HG03469 (cell line): ENCODE results near the gene ATP9B.

ENCODE experiments used
- ATAC-seq: cut with Tn5 transposase; IDR thresholded peaks from one replicate; pipeline ENCODE4 v1.9.1; 2021; ENCODE audit warnings: mild to moderate bottlenecking, moderate library complexity, moderate number of reproducible peaks; ENCODE audit not compliant: unreplicated experiment

ATP9B gene

DNA sequence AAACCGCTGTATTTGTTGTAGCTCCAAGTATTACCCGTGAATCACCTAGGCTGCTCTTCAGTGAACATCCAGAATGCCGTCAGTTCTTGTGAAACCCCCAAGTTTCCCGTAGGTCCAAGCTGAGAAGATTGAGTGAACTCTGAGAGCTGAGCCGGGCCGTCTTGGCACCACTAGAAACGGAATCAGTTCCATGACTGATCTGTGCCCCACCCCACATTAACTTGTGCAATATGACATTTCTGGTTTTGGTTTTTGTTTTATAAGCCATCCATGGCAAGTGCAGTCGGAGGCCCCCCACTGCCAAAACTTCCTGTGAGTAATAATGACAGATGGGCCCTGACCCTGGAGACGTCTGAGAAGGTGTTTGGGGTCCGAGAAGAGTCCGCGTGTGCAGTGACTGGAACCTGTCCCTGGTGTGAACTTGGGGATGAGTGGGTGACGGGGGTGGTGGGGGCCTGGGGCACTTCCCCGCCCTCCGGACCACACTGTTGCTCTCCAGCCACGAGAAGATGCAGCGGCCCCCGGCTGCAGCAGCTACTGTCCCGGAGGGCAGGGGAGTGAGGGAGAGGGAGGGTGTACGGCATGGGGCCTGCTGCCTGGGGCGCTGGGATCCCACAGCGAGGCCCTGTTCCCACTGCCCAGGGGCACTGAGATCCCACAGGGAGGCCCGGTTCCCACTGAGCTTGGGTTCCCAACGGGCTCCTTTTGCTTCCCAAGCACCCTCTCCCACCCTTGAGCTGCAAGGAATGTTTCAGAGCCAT lies 353.0 kb downstream of the ATP9B start:
- no peak for ATAC-seq

DNA sequence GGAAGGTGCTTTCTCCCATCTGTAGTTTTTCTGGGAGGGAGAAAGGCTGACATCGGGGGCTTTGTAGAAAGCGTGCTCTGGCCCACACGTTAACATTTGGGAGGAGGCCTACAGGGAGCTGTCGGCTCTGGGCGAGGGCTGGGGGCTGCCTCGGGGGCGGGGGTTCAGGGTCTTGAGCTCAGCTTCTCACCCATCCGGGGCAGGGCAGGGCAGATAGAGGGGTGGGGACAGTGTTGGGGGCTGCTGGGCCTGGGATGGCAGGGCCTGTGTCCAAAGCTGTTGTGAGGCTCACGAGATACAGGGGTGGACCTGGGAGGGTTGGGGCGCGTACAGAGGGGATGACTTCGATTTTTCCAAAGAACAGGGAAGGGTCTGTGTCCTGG lies 353.6 kb downstream of the ATP9B start:
- ATAC-seq = no peak

DNA sequence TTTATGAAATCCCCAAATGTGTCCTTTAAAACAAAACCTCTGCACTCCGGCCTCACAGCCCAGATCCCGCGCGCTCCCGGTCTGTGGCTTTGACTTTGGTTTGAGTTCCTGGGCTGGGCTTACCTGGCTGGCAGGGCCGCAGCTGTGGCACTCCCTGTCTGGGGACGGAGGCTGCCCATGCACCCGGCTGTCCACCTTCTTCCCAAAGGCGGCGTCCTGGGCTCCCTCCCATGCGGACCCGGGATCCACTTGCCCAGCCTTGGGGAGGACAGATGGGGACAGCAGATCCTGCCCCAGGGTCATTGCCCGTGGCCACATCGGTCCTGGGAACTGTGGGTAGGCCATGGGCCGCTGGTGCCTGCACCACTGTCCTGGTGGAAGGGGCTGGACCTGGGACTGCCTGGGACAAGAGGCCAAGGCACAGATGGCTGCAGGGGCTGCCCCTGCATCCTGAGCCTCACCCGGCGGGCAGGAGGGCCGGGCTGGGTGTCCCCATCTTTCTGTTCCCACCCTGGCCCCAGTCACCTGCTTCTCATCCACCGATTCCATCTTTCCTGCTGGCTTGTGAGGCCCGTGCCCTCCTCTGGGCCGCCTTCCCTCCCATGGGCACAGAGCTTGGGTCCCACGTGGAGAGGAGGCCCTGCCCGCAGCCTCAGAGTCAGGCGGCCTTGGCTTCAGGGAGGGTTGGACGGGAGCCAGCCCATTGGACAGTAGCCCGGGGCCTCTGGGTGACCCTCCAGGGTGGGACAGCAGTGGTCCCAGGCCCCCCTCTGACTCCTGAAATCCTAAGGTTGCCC lies 354.2 kb downstream of the ATP9B start:
- no peak for ATAC-seq

DNA sequence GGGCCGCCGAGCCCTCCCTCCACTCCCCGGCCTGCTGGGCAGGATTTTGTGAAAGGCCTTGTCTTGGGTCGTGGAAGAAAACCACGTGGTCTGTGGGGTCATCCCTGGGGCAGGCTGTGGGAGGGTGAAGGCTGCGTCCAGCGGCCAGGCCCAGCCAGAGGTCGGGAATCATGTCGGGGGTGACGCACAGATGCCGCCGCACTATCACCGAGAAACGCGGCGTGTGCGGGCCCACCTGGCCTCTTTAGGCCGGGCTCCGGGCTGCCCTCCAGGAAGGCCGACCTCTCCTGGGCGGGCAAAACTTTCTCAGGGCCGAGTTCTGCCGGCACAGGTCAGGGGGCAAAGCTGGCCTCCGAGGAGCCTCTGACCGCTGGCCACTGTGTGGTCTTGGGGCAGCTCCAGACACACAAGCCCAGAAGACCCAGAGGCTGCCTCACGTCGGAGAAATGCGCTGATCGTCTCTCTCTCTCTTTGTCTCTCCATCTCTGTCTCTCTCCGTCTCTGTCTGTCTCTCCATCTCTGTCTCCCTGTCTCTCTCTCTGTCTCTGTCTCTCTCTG lies 354.9 kb downstream of the ATP9B start:
- no peak for ATAC-seq

DNA sequence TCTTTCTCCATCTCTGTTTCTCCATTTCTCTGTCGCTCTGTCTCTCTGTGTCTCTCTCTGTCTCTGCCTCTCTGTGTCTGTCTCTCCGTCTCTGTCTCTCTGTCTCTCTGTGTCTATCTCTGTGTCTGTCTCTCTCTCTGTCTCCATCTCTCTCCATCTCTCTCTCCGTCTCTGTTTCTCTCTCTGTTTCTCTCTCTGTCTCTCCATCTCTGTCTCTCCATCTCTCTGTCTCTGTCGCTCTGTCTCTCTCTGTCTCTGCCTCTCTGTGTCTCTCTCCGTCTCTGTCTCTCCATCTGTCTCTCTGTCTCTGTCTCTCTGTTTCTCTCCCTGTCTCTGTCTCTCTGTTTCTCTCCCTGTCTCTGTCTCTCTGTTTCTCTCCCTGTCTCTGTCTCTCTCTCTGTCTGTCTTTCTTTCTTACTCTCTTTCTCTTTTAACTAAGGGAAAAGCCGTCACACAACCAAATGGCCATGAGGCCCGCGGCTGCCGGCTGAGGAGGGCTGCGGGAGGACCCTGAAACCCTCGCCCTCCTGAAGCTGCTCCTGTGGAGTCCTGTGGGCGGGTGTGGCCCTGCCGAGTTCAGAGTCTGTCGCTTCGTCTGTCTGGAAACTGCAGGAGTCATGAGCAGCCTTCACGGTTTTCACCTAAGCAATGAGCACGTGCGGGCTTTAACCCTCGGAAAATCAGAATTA lies 355.8 kb downstream of the ATP9B start:
- no peak for ATAC-seq

DNA sequence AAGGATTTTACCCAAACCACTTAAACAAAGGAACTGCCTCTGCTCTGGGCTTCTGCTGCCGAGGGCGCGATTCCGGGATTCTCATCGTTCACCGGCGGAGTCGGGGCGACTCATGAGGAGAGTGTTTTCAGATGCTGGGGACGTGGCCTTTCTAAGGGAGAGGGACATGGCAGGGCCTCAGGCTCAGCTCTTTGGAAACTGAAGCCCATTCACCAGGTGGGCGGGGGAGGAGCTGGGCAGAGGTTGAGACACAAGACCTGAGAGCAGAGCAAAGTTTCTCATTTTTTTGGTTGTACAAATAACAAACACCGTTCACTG lies 356.3 kb downstream of the ATP9B start:
- ATAC-seq = no peak

DNA sequence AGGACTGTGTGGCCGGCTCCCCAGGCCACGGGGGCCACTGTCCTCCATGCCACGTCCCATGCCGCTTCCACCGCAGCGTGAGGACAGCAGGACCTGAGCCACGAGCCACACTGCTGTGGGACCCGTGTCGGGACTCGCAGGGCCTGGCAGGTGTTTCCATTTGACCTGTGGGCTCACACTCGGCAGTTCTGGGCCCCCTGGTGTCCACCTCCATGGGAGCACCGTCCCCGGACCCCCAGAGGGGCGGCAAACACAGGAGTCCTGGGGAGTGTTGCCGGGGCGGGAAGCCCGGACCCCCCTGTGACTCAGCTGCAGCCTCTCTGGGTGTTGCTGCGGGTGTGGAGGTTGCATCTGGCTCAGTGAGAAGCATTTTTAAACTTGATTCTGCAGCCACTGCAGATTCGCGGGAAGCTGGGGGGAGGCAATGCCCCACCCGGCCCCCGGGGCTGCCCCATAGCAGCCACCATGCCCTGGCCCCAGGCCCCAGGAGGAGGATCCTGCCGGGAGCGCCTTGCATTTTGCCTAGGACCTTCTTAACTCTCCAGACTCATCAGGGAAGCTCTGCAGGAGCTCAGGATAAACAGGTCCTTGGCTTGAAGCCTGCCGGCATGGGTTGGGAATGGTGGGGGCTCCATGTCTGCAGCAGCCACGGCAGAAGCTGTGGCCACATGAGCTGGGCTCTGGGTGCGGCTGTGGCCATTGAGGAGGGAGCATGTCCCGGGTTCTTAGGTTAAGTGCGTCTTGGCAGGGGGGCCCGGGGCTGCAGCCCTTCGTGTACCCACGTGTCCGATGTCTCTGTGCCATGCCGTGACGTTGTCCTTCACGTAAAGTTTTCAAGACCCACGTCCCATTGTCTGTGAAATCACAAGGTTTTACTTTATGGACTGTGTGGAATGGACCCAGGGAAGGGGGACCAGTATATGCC lies 357.4 kb downstream of the ATP9B start:
- no peak for ATAC-seq

DNA sequence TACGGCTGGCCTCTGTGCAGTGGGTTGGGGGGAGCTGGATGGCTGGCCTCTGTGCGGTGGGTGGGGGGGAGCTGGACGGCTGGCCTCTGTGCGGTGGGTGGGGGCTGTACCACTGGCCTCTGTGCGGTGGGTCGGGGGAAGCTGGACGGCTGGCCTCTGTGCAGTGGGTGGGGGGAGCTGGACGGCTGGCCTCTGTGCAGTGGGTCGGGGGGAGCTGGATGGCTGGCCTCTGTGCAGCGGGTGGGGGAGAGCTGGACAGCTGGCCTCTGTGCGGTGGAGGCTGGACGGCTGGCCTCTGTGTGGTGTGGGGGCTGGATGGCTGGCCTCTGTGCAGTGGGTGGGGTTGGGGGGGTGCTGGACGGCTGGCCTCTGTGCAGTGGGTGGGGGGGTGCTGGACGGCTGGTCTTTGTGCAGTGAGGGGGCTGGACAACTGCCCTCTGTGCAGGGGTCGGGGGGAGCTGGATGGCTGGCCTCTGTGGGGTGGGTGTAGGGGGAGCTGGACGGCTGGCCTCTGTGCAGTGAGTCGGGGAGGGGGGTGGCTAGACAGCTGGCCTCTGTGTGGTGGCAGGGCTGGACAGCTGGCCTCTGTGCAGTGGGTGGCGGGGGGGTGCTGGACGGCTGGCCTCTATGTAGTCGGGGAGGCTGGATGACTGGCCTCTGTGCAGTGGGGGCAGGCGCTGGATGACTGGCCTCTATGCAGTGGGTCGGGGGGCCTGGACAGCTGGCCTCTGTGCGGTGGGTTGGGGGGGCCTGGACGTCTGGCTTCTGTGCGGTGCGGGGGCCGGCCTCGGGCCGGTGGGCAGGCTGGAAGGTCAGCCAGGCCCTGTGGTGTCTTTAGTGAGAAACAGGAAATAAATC lies 358.4 kb downstream of the ATP9B start:
- no peak for ATAC-seq
